Activated CD8-positive, alpha-beta memory T cell treated with anti-CD3 and anti-CD28 coated beads for 36 hours (primary cell): ENCODE measurements around the gene RB1. TPM values are rescaled to one million over a fixed set of nuclear protein-coding genes. Genes with fewer than 3 reads are reported as not detected.
"Not testable (repeated sequence)": the region's sequence is repeated elsewhere in the genome, so short reads cannot be mapped to it uniquely, and the experiment has no call there.

ENCODE experiments used
- CTCF ChIA-PET: fragments of 350-600 bp; sonication (Branson Sonifier 250); formaldehyde crosslinking; loops from one replicate; lab custom pipeline; 2021; ENCODE audit warnings: antibody characterized with exemption; lab: Charles Lee
- POLR2A ChIA-PET: fragments of 350-600 bp; sonication (Branson Sonifier 250); formaldehyde crosslinking; loops from one replicate; lab custom pipeline; 2021; ENCODE audit warnings: antibody characterized with exemption; lab: Charles Lee
- total RNA-seq, 2 experiments: library from RNA; stranded (reverse); gene quantifications; one replicate each; pipeline ENCODE4 v1.2.3, GENCODE V29; 2021

RB1 gene
- total RNA-seq, 2 experiments from 2014 or later: 34.1 to 36.9 TPM

DNA sequence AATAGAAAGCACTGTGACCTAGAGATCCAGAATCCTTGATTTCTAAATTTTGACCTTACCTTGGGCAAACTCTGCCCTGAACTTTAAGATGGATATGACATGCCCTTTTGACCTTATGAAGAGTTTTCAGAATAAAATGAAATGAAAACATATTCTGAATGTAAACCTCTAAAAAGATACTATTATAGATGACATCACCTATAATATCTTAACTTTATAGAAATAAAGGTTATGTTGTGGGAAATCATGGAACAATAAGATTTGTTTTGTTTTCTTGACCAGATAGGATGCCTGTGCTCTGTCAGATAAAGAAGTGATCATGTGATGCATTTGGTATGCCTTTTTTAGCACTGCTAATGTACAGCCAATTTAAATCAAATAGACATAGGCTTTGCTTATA, 122.5 kb downstream of the RB1 start:
- ChIA-PET CTCF (no interaction called here), POLR2A (no interaction called here)

DNA sequence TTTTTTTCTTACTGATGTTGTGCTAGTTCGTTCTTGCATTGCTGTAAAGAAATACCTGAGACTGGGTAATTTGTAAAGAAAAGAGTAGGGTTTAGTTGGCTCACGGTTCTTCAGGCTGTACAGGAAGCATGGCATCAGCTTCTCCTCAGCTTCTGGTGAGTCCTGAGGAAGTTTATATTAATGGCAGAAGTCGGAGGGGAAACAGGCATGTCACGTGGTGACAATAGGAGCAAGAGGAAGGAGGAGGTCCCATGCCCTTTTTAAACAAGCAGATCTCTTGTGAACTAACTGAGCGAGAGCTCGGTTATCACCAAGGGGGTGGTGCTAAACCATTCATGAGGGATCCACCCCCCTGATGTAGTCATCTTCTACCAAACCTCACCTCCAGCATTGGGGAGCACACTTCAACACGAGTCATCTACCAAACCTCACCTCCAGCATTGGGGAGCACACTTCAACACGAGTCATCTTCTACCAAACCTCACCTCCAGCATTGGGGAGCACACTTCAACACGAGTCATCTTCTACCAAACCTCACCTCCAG, 123.3 kb downstream of the RB1 start:
- CTCF ChIA-PET: not testable (repeated sequence)

GRCh38 chr13:48429036-48429435, 125.5 kb downstream of the RB1 start:
- CTCF ChIA-PET: no interaction called here

More for the DNA sequence above, 123.3 kb downstream of the RB1 start:
- POLR2A ChIA-PET: not testable (repeated sequence)

GRCh38 chr13:48429886-48430285, 126.3 kb downstream of the RB1 start:
- ChIA-PET POLR2A (no interaction called here), CTCF (no interaction called here)

More at GRCh38 chr13:48429036-48429435, 125.5 kb downstream of the RB1 start:
- POLR2A ChIA-PET: no interaction called here

GRCh38 chr13:48431431-48431830, 127.9 kb downstream of the RB1 start:
- ChIA-PET POLR2A (no interaction called here), CTCF (no interaction called here)

GRCh38 chr13:48431987-48432615, 128.6 kb downstream of the RB1 start:
- ChIA-PET POLR2A (no interaction called here), CTCF (no interaction called here)

- ChIA-PET CTCF (no interaction called here), POLR2A (no interaction called here)
Observed at GRCh38 chr13:48434200-48434599, 130.6 kb downstream of the RB1 start.

DNA sequence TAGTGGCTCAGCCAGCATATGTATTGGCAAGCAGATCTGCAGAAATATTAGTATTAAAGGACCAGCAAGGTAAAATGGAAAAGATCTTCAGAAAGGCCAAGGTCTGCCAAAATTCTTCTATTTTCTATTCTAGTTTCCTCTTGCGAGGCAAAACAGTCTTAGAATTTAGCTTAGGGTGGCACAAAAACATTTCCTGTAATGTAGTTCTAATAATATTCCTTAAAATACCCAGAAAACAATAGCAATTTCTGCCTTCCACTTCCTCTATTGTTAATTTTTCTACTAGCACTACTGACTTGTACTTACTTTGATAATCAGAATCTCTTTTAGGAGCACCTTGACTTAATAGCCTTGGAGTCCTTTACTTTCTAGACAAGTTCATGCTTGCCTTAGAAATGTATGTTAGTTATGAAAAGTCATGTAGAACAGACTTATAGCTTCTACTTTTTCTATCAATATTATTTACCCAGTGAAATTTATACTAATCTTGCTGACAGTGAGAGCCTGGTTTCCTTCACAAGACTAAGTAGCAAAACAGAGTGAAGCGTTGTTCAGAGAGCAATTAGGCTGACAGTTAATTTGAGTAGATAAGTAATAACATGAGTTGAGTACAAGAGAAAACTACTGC, 133.2 kb downstream of the RB1 start:
- CTCF ChIA-PET: no interaction called here
- POLR2A ChIA-PET: no interaction called here

- ChIA-PET POLR2A (no interaction called here), CTCF (no interaction called here)
Observed at GRCh38 chr13:48437371-48437770, 133.8 kb downstream of the RB1 start.

DNA sequence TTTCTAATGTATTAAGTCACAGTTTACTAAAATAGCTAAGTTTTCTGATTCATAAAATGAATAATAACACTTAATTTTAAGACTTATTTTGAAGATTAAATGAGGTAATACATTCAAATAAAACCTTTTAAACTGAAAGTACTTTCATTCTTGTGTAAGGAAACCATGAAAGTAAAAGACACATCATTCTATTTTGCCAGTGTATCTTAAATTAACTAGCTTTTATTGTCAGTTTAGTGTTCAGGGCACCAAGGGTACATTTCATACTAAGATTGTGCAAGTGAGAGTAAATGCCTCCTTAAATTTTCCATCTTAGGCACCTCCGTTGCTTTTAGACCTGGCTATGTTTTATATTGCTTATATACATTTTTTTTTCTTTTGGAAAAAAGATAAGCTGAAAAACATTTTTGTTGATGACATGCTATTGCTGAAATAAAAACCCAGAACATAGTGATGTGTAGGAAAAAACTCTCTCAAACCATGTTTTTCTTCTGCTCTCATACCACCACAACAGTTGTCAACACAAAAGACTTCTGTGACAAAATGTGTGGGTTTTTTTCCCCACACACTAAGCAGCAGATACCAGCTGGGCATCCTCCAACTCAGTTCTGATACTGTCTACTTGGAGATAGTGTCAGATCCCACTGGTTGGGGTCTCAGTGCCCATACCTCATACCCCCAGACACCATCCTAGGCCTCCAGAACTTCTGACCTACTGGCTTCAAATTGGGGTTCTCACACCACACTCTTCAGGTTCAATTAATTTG, 140.1 kb downstream of the RB1 start:
- CTCF ChIA-PET: no interaction called here
- POLR2A ChIA-PET: no interaction called here

DNA sequence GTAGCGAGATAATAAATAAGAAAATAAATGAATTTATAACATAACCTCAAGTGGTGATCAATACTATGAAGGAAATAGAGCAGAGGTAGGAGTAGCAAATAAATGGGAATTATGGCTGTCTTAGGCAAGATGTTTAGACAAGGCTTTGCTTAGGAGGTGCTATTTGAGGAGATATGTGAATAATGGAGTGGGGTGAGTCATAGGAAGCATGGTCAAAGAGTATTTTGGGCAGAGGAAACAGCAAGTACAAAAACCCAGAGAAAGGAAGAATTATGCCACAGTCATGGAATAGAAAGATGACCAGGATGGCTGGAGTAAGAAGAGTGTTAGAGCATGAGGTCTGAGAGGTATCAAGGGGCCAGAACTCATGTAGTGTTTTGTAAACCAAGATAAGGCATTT, 142.9 kb downstream of the RB1 start:
- ChIA-PET POLR2A (no interaction called here), CTCF (no interaction called here)

- POLR2A ChIA-PET: no interaction called here
- CTCF ChIA-PET: interaction anchor here (0.6 to 0.9 kb wide), 2 partner anchors 132 to 321 kb away, joined by 3 read pairs; no protein-coding TSS in a partner anchor
Observed at GRCh38 chr13:48448285-48448958, 144.9 kb downstream of the RB1 start.

DNA sequence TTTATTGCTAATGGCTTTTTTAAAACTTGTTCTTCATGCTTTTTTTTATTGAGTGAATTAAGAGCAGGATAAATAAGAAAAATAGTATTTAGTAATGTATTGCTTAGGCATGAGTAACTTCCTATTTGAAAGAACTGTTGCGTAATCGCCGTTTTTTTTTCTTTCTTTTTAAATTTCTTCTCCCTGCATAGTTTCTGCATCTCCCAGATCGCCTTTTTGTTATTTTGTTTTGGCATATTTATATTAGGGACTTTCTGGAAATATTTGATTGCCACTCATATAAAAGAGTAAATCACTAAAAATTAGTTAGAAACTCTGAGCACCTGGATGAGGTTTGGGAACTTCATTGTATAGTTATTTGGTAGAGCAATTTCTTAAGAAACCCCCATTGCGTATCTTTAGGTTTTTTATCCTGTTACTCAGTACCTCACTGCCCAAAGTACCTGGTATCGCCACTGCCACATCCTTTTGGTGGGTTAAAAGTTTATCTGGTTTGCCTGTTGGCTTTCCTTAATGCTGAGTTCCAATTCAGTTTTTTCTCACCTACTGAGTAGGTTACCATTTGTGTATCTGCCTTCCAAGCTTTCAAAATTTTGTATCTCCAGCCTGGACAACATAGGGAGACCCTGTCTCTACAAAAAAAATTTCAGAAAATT, 145.5 kb downstream of the RB1 start:
- ChIA-PET POLR2A (no interaction called here), CTCF (interaction anchor here (0.6 to 0.9 kb wide), 2 partner anchors 131 to 321 kb away, joined by 3 read pairs; no protein-coding TSS in a partner anchor)

GRCh38 chr13:48449656-48450055, 146.1 kb downstream of the RB1 start:
- CTCF ChIA-PET: no interaction called here
- POLR2A ChIA-PET: no interaction called here

- CTCF ChIA-PET, POLR2A ChIA-PET: not testable (repeated sequence)
Observed at GRCh38 chr13:48451196-48451595, 147.6 kb downstream of the RB1 start.

GRCh38 chr13:48456546-48456945, 153.0 kb downstream of the RB1 start:
- ChIA-PET POLR2A (no interaction called here), CTCF (no interaction called here)

GRCh38 chr13:48457578-48458242, 154.2 kb downstream of the RB1 start:
- CTCF ChIA-PET: no interaction called here
- POLR2A ChIA-PET: no interaction called here

DNA sequence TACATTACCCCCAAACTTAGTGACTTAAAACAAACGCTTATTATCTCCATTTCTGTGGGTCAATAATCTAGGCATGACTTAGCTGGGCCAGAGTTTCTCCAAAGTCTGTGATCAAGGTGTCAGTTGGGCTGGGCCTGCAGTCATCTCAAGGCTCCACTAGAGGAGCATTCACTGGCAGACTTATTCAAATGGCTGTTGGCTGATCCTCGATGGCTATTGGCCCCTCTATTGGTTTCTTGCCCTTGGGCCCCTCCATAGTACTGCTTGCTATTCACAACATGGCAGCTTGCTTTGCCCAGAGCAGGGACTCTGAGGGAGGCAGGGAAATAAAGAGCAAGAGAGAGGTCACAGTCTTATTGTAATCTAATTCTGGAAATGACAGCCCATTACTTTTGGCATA, 171.7 kb downstream of the RB1 start:
- CTCF ChIA-PET: no interaction called here
- POLR2A ChIA-PET: no interaction called here

DNA sequence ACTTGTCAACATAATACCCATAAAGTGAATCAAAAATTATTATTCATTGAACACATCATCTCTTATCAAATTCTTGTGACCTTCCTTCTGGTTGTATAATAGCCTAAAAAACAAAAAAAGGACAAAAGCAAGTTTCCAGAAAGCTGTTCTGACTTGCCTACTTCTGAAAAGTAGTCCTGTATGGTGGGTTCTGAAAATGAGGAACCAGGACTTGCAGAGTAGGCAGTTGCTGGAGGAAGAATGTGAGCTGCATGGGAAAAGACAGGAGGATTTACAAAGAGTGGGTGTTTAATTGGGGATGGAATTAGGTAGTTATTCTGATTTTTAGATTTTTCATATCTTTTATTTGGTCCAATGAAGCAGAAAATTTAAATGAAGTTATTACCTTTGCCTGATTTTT, 172.7 kb downstream of the RB1 start:
- ChIA-PET POLR2A (no interaction called here), CTCF (no interaction called here)
